Measurements from ENCODE around the gene VAPB. TPM values are rescaled to one million over a fixed set of nuclear protein-coding genes. Genes with fewer than 3 reads are reported as not detected.

Gene VAPB
- 10.4 and 11.1 TPM in 2 replicates for total RNA-seq

DNA sequence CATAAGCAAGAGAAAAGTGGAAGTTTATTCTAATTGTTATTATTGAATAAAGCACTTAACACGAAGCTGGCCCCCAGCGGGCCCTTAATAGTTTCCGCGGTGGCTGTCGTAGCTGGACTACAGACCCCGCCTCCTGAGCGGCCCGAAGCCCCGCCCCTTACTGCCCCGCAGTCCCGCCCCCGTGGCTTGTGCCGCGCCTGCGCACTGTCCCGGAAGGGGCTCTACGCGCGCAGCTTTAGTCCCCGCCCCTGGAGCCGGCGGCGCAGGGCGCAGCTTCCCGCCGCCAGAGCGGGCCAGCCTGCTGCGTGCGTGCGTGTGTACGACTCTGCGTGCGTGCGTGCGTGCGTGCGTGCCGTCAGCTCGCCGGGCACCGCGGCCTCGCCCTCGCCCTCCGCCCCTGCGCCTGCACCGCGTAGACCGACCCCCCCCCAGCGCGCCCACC lies at the start of gene VAPB:
VAPB (plus strand) TSS at position 348 of the 442 bp plus-strand sequence. CDS start 231 bp downstream, outside the sequence.

Other genes with a start within 250 kb of the VAPB start
- gene ANKRD60, start 160.6 kb upstream of the VAPB start, total RNA-seq: not detected in 2 replicates
- gene RAB22A, start 79.5 kb upstream of the VAPB start, total RNA-seq: 13.8 and 17.3 TPM in 2 replicates
- gene APCDD1L, start 126.2 kb downstream of the VAPB start, total RNA-seq: 7.3 and 9.0 TPM in 2 replicates